NCI-H510A treated with DMSO at 0.1 percent for 48 hours (cell line): ENCODE measurements around the gene NHLRC1.

Experiments
- DNase-seq: peaks from one replicate; lab custom pipeline; 2025; lab: John Stamatoyannopoulos, UW

Gene NHLRC1

GRCh38 chr6:18138906-18139305, 16.4 kb upstream of the NHLRC1 start:
- no peak for DNase-seq

GRCh38 chr6:18136260-18136659, 13.8 kb upstream of the NHLRC1 start:
- DNase-seq, result no peak

- DNase-seq, result no peak
Observed at GRCh38 chr6:18135171-18135570, 12.7 kb upstream of the NHLRC1 start.

- no peak for DNase-seq
Observed at GRCh38 chr6:18132346-18132745, 9.9 kb upstream of the NHLRC1 start.

GRCh38 chr6:18126121-18126520, 3.6 kb upstream of the NHLRC1 start:
- no peak for DNase-seq

GRCh38 chr6:18121580-18122127, 823 bp downstream of the NHLRC1 start:
- no peak for DNase-seq

- no peak for DNase-seq
Observed at GRCh38 chr6:18119236-18119635, 3.2 kb downstream of the NHLRC1 start.

- no peak for DNase-seq
Observed at GRCh38 chr6:18118330-18118729, 4.1 kb downstream of the NHLRC1 start.

- DNase-seq, result no peak
Observed at GRCh38 chr6:18117136-18117535, 5.3 kb downstream of the NHLRC1 start.

- no peak for DNase-seq
Observed at GRCh38 chr6:18115356-18115755, 7.1 kb downstream of the NHLRC1 start.

- DNase-seq, result no peak
Observed at GRCh38 chr6:18110162-18110561, 12.3 kb downstream of the NHLRC1 start.

- DNase-seq, result no peak
Observed at GRCh38 chr6:18107061-18107460, 15.4 kb downstream of the NHLRC1 start.

- no peak for DNase-seq
Observed at GRCh38 chr6:18102783-18103509, 19.5 kb downstream of the NHLRC1 start.

GRCh38 chr6:18101873-18102272, 20.6 kb downstream of the NHLRC1 start:
- DNase-seq, result no peak

- DNase-seq, result no peak
Observed at GRCh38 chr6:18101271-18101670, 21.2 kb downstream of the NHLRC1 start.

GRCh38 chr6:18100296-18100695, 22.2 kb downstream of the NHLRC1 start:
- no peak for DNase-seq

- no peak for DNase-seq
Observed at GRCh38 chr6:18099511-18099910, 23.0 kb downstream of the NHLRC1 start.

GRCh38 chr6:18096423-18096822, 26.1 kb downstream of the NHLRC1 start:
- DNase-seq, result no peak

- DNase-seq, result no peak
Observed at GRCh38 chr6:18091382-18091781, 31.1 kb downstream of the NHLRC1 start.

GRCh38 chr6:18090349-18090786, 32.1 kb downstream of the NHLRC1 start:
- no peak for DNase-seq

- peak; percentile 11 for DNase-seq
Observed at GRCh38 chr6:18088419-18089296, 33.8 kb downstream of the NHLRC1 start.

- no peak for DNase-seq
Observed at GRCh38 chr6:18087396-18088165, 34.9 kb downstream of the NHLRC1 start.
